Inferior parietal cortex (tissue), 1 donor: ENCODE data around the gene CNTNAP2.
A peak's percentile ranks its signal among the peaks of the same experiment; 100 is the strongest.

ENCODE experiments used
- DNase-seq: peaks from one replicate; pipeline ENCODE4 v3.0.0-alpha.2; 2016; ENCODE audit errors: extremely low spot score

CNTNAP2 gene

GRCh38 chr7:147394329-147394728 lies 1277.7 kb downstream of the CNTNAP2 start:
- no peak for DNase-seq

GRCh38 chr7:147400221-147400689 lies 1283.7 kb downstream of the CNTNAP2 start:
- DNase-seq: no peak

- no peak for DNase-seq
Measured at GRCh38 chr7:147400925-147401324, 1284.3 kb downstream of the CNTNAP2 start.

- DNase-seq: no peak
Measured at GRCh38 chr7:147405621-147406020, 1289.0 kb downstream of the CNTNAP2 start.

- no peak for DNase-seq
Measured at GRCh38 chr7:147406521-147407135, 1290.0 kb downstream of the CNTNAP2 start.

GRCh38 chr7:147411096-147411495 lies 1294.5 kb downstream of the CNTNAP2 start:
- no peak for DNase-seq

- no peak for DNase-seq
Measured at GRCh38 chr7:147412109-147412508, 1295.5 kb downstream of the CNTNAP2 start.

- DNase-seq: no peak
Measured at GRCh38 chr7:147412782-147413556, 1296.4 kb downstream of the CNTNAP2 start.

- no peak for DNase-seq
Measured at GRCh38 chr7:147413557-147413870, 1296.9 kb downstream of the CNTNAP2 start.

GRCh38 chr7:147415991-147416390 lies 1299.4 kb downstream of the CNTNAP2 start:
- DNase-seq: no peak

GRCh38 chr7:147418966-147419365 lies 1302.4 kb downstream of the CNTNAP2 start:
- DNase-seq: no peak

- no peak for DNase-seq
Measured at GRCh38 chr7:147423875-147424274, 1307.3 kb downstream of the CNTNAP2 start.

GRCh38 chr7:147428075-147428474 lies 1311.5 kb downstream of the CNTNAP2 start:
- no peak for DNase-seq

- no peak for DNase-seq
Measured at GRCh38 chr7:147429961-147430360, 1313.4 kb downstream of the CNTNAP2 start.

- peak; percentile 47 for DNase-seq
Measured at GRCh38 chr7:147432079-147432478, 1315.5 kb downstream of the CNTNAP2 start.

- DNase-seq: no peak
Measured at GRCh38 chr7:147432576-147432975, 1316.0 kb downstream of the CNTNAP2 start.

- no peak for DNase-seq
Measured at GRCh38 chr7:147436718-147437117, 1320.1 kb downstream of the CNTNAP2 start.

GRCh38 chr7:147438216-147438615 lies 1321.6 kb downstream of the CNTNAP2 start:
- DNase-seq: no peak

GRCh38 chr7:147443942-147444341 lies 1327.3 kb downstream of the CNTNAP2 start:
- DNase-seq: no peak

GRCh38 chr7:147452816-147453215 lies 1336.2 kb downstream of the CNTNAP2 start:
- no peak for DNase-seq

- DNase-seq: no peak
Measured at GRCh38 chr7:147465223-147465622, 1348.6 kb downstream of the CNTNAP2 start.

GRCh38 chr7:147472556-147472955 lies 1356.0 kb downstream of the CNTNAP2 start:
- no peak for DNase-seq

GRCh38 chr7:147474862-147475261 lies 1358.3 kb downstream of the CNTNAP2 start:
- no peak for DNase-seq
